ENCODE measurements around the gene SDK1. TPM values are rescaled to one million over a fixed set of nuclear protein-coding genes. Genes with fewer than 3 reads are reported as not detected.

The SDK1 gene
- polyA plus RNA-seq, 4 donors = 0.27 to 5.0 (median 2.1) TPM; not detected in 1

DNA sequence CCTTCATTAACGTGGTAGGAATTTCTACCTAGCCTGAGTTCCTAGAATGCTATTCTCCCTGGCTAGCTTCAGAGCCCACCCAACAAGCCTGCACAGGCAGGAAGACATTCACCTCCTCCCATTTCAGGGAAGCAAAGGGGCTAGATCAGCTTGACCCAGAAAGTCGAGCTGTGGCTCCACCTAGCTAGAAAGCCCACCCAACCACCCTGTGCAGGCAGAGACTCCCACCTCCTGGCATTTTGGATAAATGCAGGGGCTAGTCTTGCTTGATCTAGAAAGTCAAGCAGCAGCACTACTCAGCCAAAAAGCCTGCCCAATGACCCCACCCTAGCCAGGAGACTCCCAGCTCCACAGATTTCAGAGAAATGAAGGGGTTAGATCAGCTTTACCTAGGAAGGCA is 479.5 kb downstream of the SDK1 start:
- 66 to 83% (median 69%) methylated on average over 2 of the region's 2 CpGs for WGBS, 3 donors
- Histone ChIP-seq H3K4me3 (ENCODE audit: low read depth in 1 of 3, low read length in 3 of 3) (no peak overlapping the region), H3K9me3 (ENCODE audit: control insufficient read depth in 2 of 2, insufficient read depth in 1 of 2, low read depth in 1 of 2, low read length in 1 of 2) (peaks cover 0 to 20% of the 10 kb centered on the region in 2 donors), H3K27ac (ENCODE audit: low read depth in 1 of 3, low read length in 2 of 3) (no peak overlapping the region), H3K27me3 (ENCODE audit: control insufficient read depth in 3 of 3, insufficient read depth in 3 of 3, low read length in 3 of 3) (peaks cover 0 to 2% (median 0%) of the 10 kb centered on the region in 3 donors), H3K4me1 (ENCODE audit: control insufficient read depth in 3 of 3, insufficient read depth in 2 of 3, low read depth in 1 of 3, low read length in 2 of 3) (no peaks in the 10 kb centered on the region), H3K36me3 (ENCODE audit: control insufficient read depth in 3 of 3, insufficient read depth in 2 of 3, low read depth in 1 of 3, low read length in 3 of 3) (no peaks in the 10 kb centered on the region)
- DNase-seq (no peak), FAIRE-seq (no peak)

- peaks cover 0 to 2% (median 0%) of the 10 kb centered on the region in 3 donors for H3K27me3 ChIP-seq (ENCODE audit: control insufficient read depth in 3 of 3, insufficient read depth in 3 of 3, low read length in 3 of 3)
- 78 to 84% (median 82%) methylated on average over 1 of the region's 1 CpG for WGBS, 3 donors
- peaks cover 0 to 20% of the 10 kb centered on the region in 2 donors for H3K9me3 ChIP-seq (ENCODE audit: control insufficient read depth in 2 of 2, insufficient read depth in 1 of 2, low read depth in 1 of 2, low read length in 1 of 2)
- DNase-seq = no peak
- no peaks in the 10 kb centered on the region for H3K36me3 ChIP-seq (ENCODE audit: control insufficient read depth in 3 of 3, insufficient read depth in 2 of 3, low read depth in 1 of 3, low read length in 3 of 3)
- no peaks in the 10 kb centered on the region for H3K4me1 ChIP-seq (ENCODE audit: control insufficient read depth in 3 of 3, insufficient read depth in 2 of 3, low read depth in 1 of 3, low read length in 2 of 3)
- H3K27ac ChIP-seq (ENCODE audit: low read depth in 1 of 3, low read length in 2 of 3) = no peak overlapping the region
- no peak overlapping the region for H3K4me3 ChIP-seq (ENCODE audit: low read depth in 1 of 3, low read length in 3 of 3)
- no peak for FAIRE-seq
Observed at GRCh38 chr7:3781607-3782006, 480.6 kb downstream of the SDK1 start.

GRCh38 chr7:3787717-3788264 is 486.7 kb downstream of the SDK1 start:
- Histone ChIP-seq H3K27me3 (ENCODE audit: control insufficient read depth in 3 of 3, insufficient read depth in 3 of 3, low read length in 3 of 3) (peaks cover 0 to 2% (median 0%) of the 10 kb centered on the region in 3 donors), H3K36me3 (ENCODE audit: control insufficient read depth in 3 of 3, insufficient read depth in 2 of 3, low read depth in 1 of 3, low read length in 3 of 3) (no peaks in the 10 kb centered on the region), H3K4me1 (ENCODE audit: control insufficient read depth in 3 of 3, insufficient read depth in 2 of 3, low read depth in 1 of 3, low read length in 2 of 3) (no peaks in the 10 kb centered on the region), H3K9me3 (ENCODE audit: control insufficient read depth in 2 of 2, insufficient read depth in 1 of 2, low read depth in 1 of 2, low read length in 1 of 2) (no peaks in the 10 kb centered on the region), H3K4me3 (ENCODE audit: low read depth in 1 of 3, low read length in 3 of 3) (no peak overlapping the region), H3K27ac (ENCODE audit: low read depth in 1 of 3, low read length in 2 of 3) (no peak overlapping the region)
- DNase-seq (no peak), FAIRE-seq (no peak)
- 50 to 71% (median 64%) methylated on average over 15 of the region's 15 CpGs for WGBS, 3 donors

GRCh38 chr7:3790803-3791202 is 489.8 kb downstream of the SDK1 start:
- FAIRE-seq = no peak
- Histone ChIP-seq H3K27me3 (ENCODE audit: control insufficient read depth in 3 of 3, insufficient read depth in 3 of 3, low read length in 3 of 3) (no peaks in the 10 kb centered on the region), H3K27ac (ENCODE audit: low read depth in 1 of 3, low read length in 2 of 3) (no peak overlapping the region), H3K4me1 (ENCODE audit: control insufficient read depth in 3 of 3, insufficient read depth in 2 of 3, low read depth in 1 of 3, low read length in 2 of 3) (no peaks in the 10 kb centered on the region), H3K4me3 (ENCODE audit: low read depth in 1 of 3, low read length in 3 of 3) (no peak overlapping the region), H3K36me3 (ENCODE audit: control insufficient read depth in 3 of 3, insufficient read depth in 2 of 3, low read depth in 1 of 3, low read length in 3 of 3) (no peaks in the 10 kb centered on the region), H3K9me3 (ENCODE audit: control insufficient read depth in 2 of 2, insufficient read depth in 1 of 2, low read depth in 1 of 2, low read length in 1 of 2) (no peaks in the 10 kb centered on the region)
- WGBS, 3 donors = 69 to 84% (median 82%) methylated on average over 2 of the region's 2 CpGs
- no peak for DNase-seq

DNA sequence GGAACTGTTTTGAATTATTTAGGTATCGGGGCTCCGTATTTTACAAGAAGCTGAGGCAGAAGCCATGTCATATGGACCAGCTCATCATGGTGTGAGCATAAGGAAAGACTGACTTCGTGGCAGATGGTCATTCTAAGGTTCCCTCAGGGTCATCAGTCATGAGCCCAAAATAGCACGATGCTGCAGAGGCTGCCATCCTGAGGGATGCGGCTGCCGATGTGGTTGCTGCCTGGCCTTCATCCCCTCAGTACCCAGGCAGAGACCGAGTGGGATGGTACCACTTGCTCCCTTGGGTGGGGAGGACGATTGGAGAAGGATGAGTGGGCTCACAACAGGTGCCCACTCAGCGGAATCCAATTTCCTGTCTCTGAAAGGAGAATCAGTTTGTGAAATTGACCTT is 490.3 kb downstream of the SDK1 start:
- FAIRE-seq = no peak
- Histone ChIP-seq H3K4me1 (ENCODE audit: control insufficient read depth in 3 of 3, insufficient read depth in 2 of 3, low read depth in 1 of 3, low read length in 2 of 3) (no peaks in the 10 kb centered on the region), H3K9me3 (ENCODE audit: control insufficient read depth in 2 of 2, insufficient read depth in 1 of 2, low read depth in 1 of 2, low read length in 1 of 2) (no peaks in the 10 kb centered on the region), H3K4me3 (ENCODE audit: low read depth in 1 of 3, low read length in 3 of 3) (no peak overlapping the region), H3K27me3 (ENCODE audit: control insufficient read depth in 3 of 3, insufficient read depth in 3 of 3, low read length in 3 of 3) (no peaks in the 10 kb centered on the region), H3K36me3 (ENCODE audit: control insufficient read depth in 3 of 3, insufficient read depth in 2 of 3, low read depth in 1 of 3, low read length in 3 of 3) (no peaks in the 10 kb centered on the region), H3K27ac (ENCODE audit: low read depth in 1 of 3, low read length in 2 of 3) (no peak overlapping the region)
- no peak for DNase-seq
- WGBS, 3 donors = 77 to 80% (median 79%) methylated on average over 9 of the region's 9 CpGs

- FAIRE-seq (no peak), DNase-seq (no peak)
- no peaks in the 10 kb centered on the region for H3K27me3 ChIP-seq (ENCODE audit: control insufficient read depth in 3 of 3, insufficient read depth in 3 of 3, low read length in 3 of 3)
- H3K36me3 ChIP-seq (ENCODE audit: control insufficient read depth in 3 of 3, insufficient read depth in 2 of 3, low read depth in 1 of 3, low read length in 3 of 3) = no peaks in the 10 kb centered on the region
- no peak overlapping the region for H3K4me3 ChIP-seq (ENCODE audit: low read depth in 1 of 3, low read length in 3 of 3)
- H3K27ac ChIP-seq (ENCODE audit: low read depth in 1 of 3, low read length in 2 of 3) = no peak overlapping the region
- no peaks in the 10 kb centered on the region for H3K4me1 ChIP-seq (ENCODE audit: control insufficient read depth in 3 of 3, insufficient read depth in 2 of 3, low read depth in 1 of 3, low read length in 2 of 3)
- H3K9me3 ChIP-seq (ENCODE audit: control insufficient read depth in 2 of 2, insufficient read depth in 1 of 2, low read depth in 1 of 2, low read length in 1 of 2) = no peaks in the 10 kb centered on the region
- WGBS, 3 donors = 78 to 85% (median 81%) methylated on average over 4 of the region's 4 CpGs
Observed at GRCh38 chr7:3795141-3795540, 494.1 kb downstream of the SDK1 start.

- H3K27ac ChIP-seq (ENCODE audit: low read depth in 1 of 3, low read length in 2 of 3) = no peak overlapping the region
- H3K27me3 ChIP-seq (ENCODE audit: control insufficient read depth in 3 of 3, insufficient read depth in 3 of 3, low read length in 3 of 3) = no peaks in the 10 kb centered on the region
- no peaks in the 10 kb centered on the region for H3K9me3 ChIP-seq (ENCODE audit: control insufficient read depth in 2 of 2, insufficient read depth in 1 of 2, low read depth in 1 of 2, low read length in 1 of 2)
- 68 to 76% (median 73%) methylated on average over 3 of the region's 3 CpGs for WGBS, 3 donors
- no peak overlapping the region for H3K4me3 ChIP-seq (ENCODE audit: low read depth in 1 of 3, low read length in 3 of 3)
- DNase-seq (no peak), FAIRE-seq (no peak)
- H3K36me3 ChIP-seq (ENCODE audit: control insufficient read depth in 3 of 3, insufficient read depth in 2 of 3, low read depth in 1 of 3, low read length in 3 of 3) = no peaks in the 10 kb centered on the region
- no peaks in the 10 kb centered on the region for H3K4me1 ChIP-seq (ENCODE audit: control insufficient read depth in 3 of 3, insufficient read depth in 2 of 3, low read depth in 1 of 3, low read length in 2 of 3)
Observed at GRCh38 chr7:3795781-3796180, 494.7 kb downstream of the SDK1 start.

DNA sequence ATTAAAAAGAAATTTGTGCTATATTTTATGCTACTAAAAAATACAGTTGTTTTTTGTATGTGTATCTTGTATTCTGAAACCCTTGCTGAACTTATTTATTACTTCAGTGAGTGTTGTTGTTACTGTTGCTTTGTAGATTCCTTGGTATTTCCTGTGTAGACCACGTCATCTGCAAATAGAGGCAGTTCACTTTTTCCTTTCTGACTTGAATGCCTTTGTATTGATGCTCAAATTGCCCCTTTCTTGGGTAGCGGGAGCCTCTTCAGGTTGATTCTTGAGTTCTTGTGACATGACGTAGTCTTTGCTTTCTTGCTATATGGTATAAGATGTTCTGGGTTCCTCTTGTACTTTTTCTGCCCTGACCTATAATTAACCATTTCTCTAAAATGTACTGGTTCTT is 504.1 kb downstream of the SDK1 start:
- 80 to 82% (median 81%) methylated on average over 3 of the region's 3 CpGs for WGBS, 3 donors
- FAIRE-seq (no peak), DNase-seq (no peak)
- no peak overlapping the region for H3K27ac ChIP-seq (ENCODE audit: low read depth in 1 of 3, low read length in 2 of 3)
- H3K27me3 ChIP-seq (ENCODE audit: control insufficient read depth in 3 of 3, insufficient read depth in 3 of 3, low read length in 3 of 3) = no peaks in the 10 kb centered on the region
- H3K4me3 ChIP-seq (ENCODE audit: low read depth in 1 of 3, low read length in 3 of 3) = no peak overlapping the region
- no peaks in the 10 kb centered on the region for H3K36me3 ChIP-seq (ENCODE audit: control insufficient read depth in 3 of 3, insufficient read depth in 2 of 3, low read depth in 1 of 3, low read length in 3 of 3)
- no peaks in the 10 kb centered on the region for H3K4me1 ChIP-seq (ENCODE audit: control insufficient read depth in 3 of 3, insufficient read depth in 2 of 3, low read depth in 1 of 3, low read length in 2 of 3)
- no peaks in the 10 kb centered on the region for H3K9me3 ChIP-seq (ENCODE audit: control insufficient read depth in 2 of 2, insufficient read depth in 1 of 2, low read depth in 1 of 2, low read length in 1 of 2)

DNA sequence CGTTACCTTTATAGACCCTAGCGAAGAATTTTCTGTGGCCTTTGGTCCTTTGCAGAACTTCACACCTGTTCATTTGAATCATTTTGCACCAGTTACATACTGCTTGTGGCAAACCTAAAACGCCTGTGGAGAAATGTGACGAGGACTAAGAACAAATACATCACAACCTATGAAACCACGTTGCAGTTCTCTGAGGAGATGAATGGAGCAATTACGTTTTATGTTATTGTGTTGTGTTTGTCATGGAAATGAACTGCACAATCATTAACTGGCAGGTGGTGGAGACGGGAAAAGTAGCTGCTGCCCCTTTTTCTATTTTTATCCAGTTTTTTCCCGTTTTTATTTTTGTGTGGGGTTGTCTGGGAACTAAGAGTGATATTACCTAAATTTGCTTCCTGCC is 505.5 kb downstream of the SDK1 start:
- FAIRE-seq = no peak
- H3K4me3 ChIP-seq (ENCODE audit: low read depth in 1 of 3, low read length in 3 of 3) = no peak overlapping the region
- 66 to 77% (median 75%) methylated on average over 8 of the region's 8 CpGs for WGBS, 3 donors

More for the DNA sequence above, 505.5 kb downstream of the SDK1 start:
- Histone ChIP-seq H3K9me3 (ENCODE audit: control insufficient read depth in 2 of 2, insufficient read depth in 1 of 2, low read depth in 1 of 2, low read length in 1 of 2) (no peaks in the 10 kb centered on the region), H3K36me3 (ENCODE audit: control insufficient read depth in 3 of 3, insufficient read depth in 2 of 3, low read depth in 1 of 3, low read length in 3 of 3) (no peaks in the 10 kb centered on the region), H3K27me3 (ENCODE audit: control insufficient read depth in 3 of 3, insufficient read depth in 3 of 3, low read length in 3 of 3) (no peaks in the 10 kb centered on the region), H3K4me1 (ENCODE audit: control insufficient read depth in 3 of 3, insufficient read depth in 2 of 3, low read depth in 1 of 3, low read length in 2 of 3) (no peaks in the 10 kb centered on the region), H3K27ac (ENCODE audit: low read depth in 1 of 3, low read length in 2 of 3) (no peak overlapping the region)
- DNase-seq = no peak

Measured in small intestine (tissue), 7 donors.